ENCODE measurements around the gene KLF6. TPM values are rescaled to one million over a fixed set of nuclear protein-coding genes. Genes with fewer than 3 reads are reported as not detected.

KLF6 gene
- polyA plus RNA-seq, 1 of the 3 experiments (the other 2 are of a cell fraction) = 148 TPM

DNA sequence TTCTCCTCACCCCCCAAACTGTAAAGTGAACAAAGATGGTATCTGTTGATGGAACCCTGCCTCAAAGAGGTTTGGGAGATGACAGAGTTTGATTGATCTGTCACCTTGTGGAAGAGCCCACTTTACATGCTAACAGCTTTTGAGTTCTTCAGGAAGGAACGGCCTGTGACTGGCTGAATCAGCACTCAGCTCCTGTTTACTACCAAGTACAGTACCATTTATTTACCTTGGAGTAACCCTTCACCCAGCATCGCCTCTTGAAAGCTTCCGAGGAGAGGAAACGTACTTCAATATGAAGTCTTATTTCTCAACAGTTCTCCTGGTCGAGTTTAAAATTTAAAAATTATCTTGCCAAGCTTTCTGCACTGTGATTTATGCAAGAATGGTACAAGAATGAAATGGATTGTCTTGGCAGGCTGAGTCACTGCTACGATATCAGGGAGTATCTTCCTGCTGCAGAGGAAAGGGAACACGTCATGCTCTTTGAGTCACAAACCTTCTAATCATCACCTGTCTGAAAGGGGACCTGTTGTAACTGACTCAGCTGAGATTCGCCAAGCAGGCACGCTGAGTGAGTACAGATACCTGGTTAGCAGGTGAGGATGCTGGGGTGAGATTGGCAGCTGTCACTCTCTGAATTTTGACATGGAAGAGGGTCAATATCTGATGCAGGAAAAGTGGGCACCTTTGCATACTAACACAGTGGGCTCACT is 30.1 kb downstream of the KLF6 start (continued):
- TF ChIP-seq MEF2A (IDR thresholded peaks at IDR 0.05; ENCODE audit: borderline replicate concordance, low read depth) (0 out of 2 replicates have a peak, but pooled peaks have one; percentile 24), JUND (IDR thresholded peaks at IDR 0.05) (peak; percentile 99), REST (IDR thresholded peaks at IDR 0.05; ENCODE audit: low read depth, low read length) (peak; percentile 34; the same call in 1 of the 2 replicates), TEAD4 (IDR thresholded peaks at IDR 0.05; ENCODE audit: borderline replicate concordance, insufficient read depth) (peak; percentile 93), GABPA (IDR thresholded peaks at IDR 0.05; ENCODE audit: low read depth) (peak; percentile 44; the same call in 1 of the 2 replicates), TCF12 (IDR thresholded peaks at IDR 0.05) (peak; percentile 95), FOSL2 (IDR thresholded peaks at IDR 0.05; ENCODE audit: borderline replicate concordance, low read depth) (peak; percentile 99), FOXM1 (IDR thresholded peaks at IDR 0.05; ENCODE audit: low read depth) (peak; percentile 92), CHD2 (IDR thresholded peaks at IDR 0.05; ENCODE audit: low read length, partially characterized antibody) (no peak), RCOR1 (IDR thresholded peaks at IDR 0.05; ENCODE audit: low read length) (no peak), NRF1 (IDR thresholded peaks at IDR 0.05; ENCODE audit: low read depth, low read length) (no peak), EP300 (IDR thresholded peaks at IDR 0.05; ENCODE audit: borderline replicate concordance in 1 of 2, low read depth in 1 of 2, low read length in 1 of 2) (peak; percentile 27 to 98; a peak in 3 of 4 replicates), RFX5 (IDR thresholded peaks at IDR 0.05; ENCODE audit: low read length) (no peak), NFIC (IDR thresholded peaks at IDR 0.05; ENCODE audit: borderline replicate concordance) (peak; percentile 87)
- TF ChIP-seq, protein P1, sequence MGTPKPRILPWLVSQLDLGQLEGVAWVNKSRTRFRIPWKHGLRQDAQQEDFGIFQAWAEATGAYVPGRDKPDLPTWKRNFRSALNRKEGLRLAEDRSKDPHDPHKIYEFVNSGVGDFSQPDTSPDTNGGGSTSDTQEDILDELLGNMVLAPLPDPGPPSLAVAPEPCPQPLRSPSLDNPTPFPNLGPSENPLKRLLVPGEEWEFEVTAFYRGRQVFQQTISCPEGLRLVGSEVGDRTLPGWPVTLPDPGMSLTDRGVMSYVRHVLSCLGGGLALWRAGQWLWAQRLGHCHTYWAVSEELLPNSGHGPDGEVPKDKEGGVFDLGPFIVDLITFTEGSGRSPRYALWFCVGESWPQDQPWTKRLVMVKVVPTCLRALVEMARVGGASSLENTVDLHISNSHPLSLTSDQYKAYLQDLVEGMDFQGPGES (IDR thresholded peaks at IDR 0.05; ENCODE audit: low read depth, low read length) = no peak

DNA sequence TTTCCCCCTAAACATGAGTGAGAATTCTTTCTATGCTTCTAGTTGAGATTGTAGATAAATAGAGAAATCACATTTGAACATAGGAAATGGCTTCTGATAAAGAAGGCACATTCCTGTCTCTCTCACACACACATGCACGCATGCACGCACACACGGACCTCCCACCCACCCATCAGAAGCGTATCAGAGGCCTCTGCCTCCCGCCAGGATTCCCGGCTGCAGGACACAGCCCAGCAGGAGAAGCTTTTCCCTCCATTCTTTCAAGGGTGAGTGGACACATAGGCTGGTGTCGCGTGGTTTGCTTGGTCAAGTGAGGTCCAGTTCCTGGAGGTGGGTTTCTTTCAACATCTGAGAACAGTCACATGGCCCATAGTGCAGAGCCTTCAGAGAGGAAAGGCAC is 34.2 kb downstream of the KLF6 start:
- Histone ChIP-seq H3K4me3 (ENCODE audit: low read depth in 2 of 2, low read length in 1 of 2) (no peak overlapping the region), H3K4me1 (ENCODE audit: control insufficient read depth in 1 of 2, insufficient read depth in 2 of 2, low read depth in 1 of 2, low read length in 1 of 2) (peaks cover 12 to 14% of the 10 kb centered on the region in 2 experiments), H3K9me2 (no peaks in the 10 kb centered on the region), H3F3A (replicated peaks; ENCODE audit: insufficient read depth) (peaks cover 17% of the 10 kb centered on the region), H3K36me3 (replicated peaks in 1 of 2; ENCODE audit: control insufficient read depth in 1 of 2, insufficient read depth in 2 of 2, low read length in 1 of 2) (no peaks in the 10 kb centered on the region), H3K4me2 (no peak overlapping the region), H3K27me3 (ENCODE audit: insufficient read depth) (no peaks in the 10 kb centered on the region), H3K9ac (no peak overlapping the region), H2AFZ (ENCODE audit: low read depth) (no peak overlapping the region), H4K20me1 (ENCODE audit: insufficient read depth) (no peaks in the 10 kb centered on the region), H3K27ac (ENCODE audit: low read depth in 2 of 2, low read length in 1 of 2) (no peak overlapping the region), H3K79me2 (ENCODE audit: insufficient read depth) (no peaks in the 10 kb centered on the region), H3K9me3 (no peaks in the 10 kb centered on the region)
- TF ChIP-seq RFX5 (IDR thresholded peaks at IDR 0.05; ENCODE audit: low read length) (no peak), RAD21 (IDR thresholded peaks at IDR 0.05; ENCODE audit: low read length) (no peak), TEAD4 (IDR thresholded peaks at IDR 0.05; ENCODE audit: borderline replicate concordance, insufficient read depth) (no peak)
- ChIA-PET POLR2A (no interaction called here), CTCF (interaction anchor here (0.6 kb wide), 1 partner anchor 1872 kb away, joined by 3 read pairs; no protein-coding TSS in a partner anchor)
- no peak for DNase-seq
- WGBS (ENCODE audit: low lambda C conversion rate) = 93% methylated on average over 6 of the region's 8 CpGs

Measured in SK-N-SH (cell line).